Left colon (tissue), 2 donors: ENCODE data around the gene OR52M1. TPM values are rescaled to one million over a fixed set of nuclear protein-coding genes. Genes with fewer than 3 reads are reported as not detected.
"Not testable (repeated sequence)": the region's sequence is repeated elsewhere in the genome, so short reads cannot be mapped to it uniquely, and the experiment has no call there.

Source experiments
- ATAC-seq: fragments of 200-7000 bp; cut with Tn5 transposase; one replicate; pipeline ENCODE4 v1.9.1; 2020; ENCODE audit warnings: mild to moderate bottlenecking, moderate library complexity
- DNase-seq, 2 donors: peaks; one replicate each; pipeline ENCODE4 v3.0.0-alpha.2; 2020
- intact Hi-C, 2 donors: fragments of 100-400 bp; cut with DNase I in 1 of 2; cut with micrococcal nuclease in 1 of 2; formaldehyde crosslinking; loops; one replicate each; pipeline versions ENCODE4 v1.11.2 to v1.14.0; 2022; cut with DNase I, micrococcal nuclease
- long read RNA-seq: library from polyadenylated mRNA; unstranded; transcript quantifications from one replicate; pipeline ENCODE4 v2.0.0, GENCODE V29; 2021
- total RNA-seq, 2 donors: library from RNA; stranded (reverse); fragmentation: NEBNext Ultra II Directional; extraction: Animal tissue kit (Norgen Biotek cat#: 25700); gene quantifications; one replicate each; pipeline ENCODE4 v1.2.1, GENCODE V29; 2021
- donor health status: DM: no; HTN: no; CAD: no.
- donor health status: DM: yes; HTN: yes; CAD: no.

Gene OR52M1
- total RNA-seq: not detected
- long read RNA-seq: 0 reads

DNA sequence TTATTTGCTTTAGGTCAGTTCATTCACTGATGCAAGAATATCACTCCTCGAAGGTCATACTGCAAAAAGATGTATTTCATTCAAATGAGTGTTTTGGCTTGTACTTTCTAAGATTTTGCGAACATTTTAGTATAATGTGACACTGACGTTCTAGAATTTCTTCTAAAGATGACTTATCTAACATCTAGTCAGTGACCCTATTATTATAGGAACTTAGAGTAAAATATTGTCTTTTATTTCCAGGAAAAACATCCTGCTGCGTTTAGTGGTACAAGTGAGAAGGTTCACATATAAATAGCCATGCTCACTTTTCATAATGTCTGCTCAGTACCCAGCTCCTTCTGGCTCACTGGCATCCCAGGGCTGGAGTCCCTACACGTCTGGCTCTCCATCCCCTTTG is at the start of gene OR52M1:
Gene OR52M1, plus strand, starts transcription at position 301 of the 400 bp plus-strand sequence. Its CDS starts 0 bp downstream, at position 301.
- intact Hi-C loops: no loop called here
- DNase-seq (no peak), ATAC-seq (no peak)

GRCh38 chr11:4495487-4495886 is 49.5 kb upstream of the OR52M1 start:
- no peak for ATAC-seq
- no peak for DNase-seq
- intact Hi-C loops: no loop called here

DNA sequence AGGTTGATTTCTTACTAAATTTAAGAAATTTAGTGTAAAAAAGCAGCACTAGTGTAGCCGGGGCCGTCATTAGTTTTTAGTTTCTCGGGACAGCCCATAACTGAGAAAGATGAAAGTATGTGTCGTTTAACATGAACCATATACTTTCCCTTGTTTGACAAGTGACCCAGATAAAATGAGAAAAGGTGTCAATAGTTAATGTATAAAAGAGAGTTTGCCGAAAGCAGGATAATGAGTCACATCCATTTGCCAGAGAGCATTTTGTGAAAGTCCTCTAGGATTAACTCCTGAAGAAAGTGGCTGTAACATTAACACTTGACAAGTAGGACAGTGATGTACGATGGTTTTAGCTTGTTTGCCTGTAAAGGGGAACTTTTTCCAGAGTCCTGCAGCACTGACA is 49.0 kb upstream of the OR52M1 start:
- intact Hi-C loops: no loop called here
- ATAC-seq (no peak), DNase-seq (no peak)

DNA sequence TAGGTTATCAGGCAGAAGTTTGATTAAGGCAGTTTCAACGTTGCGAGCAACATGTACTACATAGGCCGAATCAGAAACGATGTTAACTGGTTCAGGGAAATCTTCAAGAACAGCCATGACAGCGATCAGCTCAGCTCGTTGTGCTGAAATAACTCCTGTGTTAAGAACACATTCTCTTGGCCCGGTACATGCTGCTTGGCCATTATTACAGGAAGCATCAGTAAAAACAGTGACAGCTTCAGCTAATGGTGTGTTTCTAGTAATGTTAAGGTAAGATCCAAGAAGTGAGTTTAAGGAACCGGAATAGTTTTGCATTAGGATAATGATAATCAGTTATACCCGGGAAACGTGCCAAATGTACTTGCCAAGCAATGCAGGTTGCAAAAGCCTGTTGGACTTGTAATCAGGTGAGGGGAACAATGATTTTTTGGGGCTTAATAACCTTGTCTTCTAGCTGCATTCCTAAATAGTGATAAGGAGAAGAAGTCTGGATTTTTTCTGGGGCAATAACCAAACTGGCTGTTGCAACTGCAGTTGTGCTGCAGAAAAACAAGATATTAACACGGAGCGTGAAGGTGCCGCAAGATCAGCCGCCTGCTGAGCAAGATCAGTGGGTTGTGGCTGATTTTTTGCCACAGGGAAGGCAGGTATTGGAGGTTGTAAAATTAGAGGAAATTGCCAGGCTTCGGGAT is 48.3 kb upstream of the OR52M1 start:
- no peak for DNase-seq
- intact Hi-C loops: no loop called here
- ATAC-seq: no peak

- DNase-seq: no peak
- intact Hi-C loops: no loop called here
- no peak for ATAC-seq
Observed at GRCh38 chr11:4508886-4509285, 36.1 kb upstream of the OR52M1 start.

DNA sequence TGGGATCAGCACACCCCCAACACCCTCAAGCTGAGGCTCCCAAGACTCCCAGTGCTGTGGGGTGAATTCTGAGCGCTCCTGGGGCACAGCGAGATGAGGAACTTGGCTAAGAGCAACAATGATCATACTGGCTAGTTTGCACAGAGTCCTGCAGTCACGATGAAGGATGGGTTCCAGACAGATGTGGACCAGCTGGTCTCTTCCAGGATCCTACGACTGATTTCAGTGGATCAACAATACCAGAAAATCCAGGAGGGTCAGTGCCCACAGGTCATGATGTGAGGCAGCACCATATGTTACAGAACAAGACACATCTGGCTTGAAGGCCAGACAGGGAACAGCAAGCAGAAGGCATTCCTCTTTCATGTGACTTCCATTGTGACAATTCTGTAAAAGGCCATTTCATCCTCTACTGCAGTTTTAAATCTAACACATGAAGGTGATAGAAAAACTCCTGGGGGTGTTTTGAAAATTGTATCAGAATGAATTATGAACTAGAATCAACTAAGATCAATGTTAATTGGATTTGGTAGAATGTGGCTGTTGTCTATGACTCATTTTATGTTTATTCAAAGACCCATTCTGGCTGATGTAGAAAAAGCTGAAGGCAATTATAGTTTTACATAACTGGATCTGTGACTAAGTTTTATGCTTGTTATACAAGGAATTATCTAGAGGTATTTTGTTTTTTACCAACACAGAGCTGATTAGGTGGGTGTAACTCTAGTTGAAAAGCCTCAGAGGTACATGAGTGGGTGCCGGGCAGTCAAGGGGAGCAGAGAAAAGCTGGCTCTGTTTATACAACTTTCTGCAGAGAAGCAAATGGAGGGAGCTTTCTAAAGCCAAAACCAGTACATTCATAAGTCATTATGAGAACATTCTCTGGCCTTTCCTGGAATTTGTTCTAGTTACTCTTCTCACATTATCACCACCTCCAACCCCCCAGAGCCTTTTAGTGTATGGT is 33.4 kb upstream of the OR52M1 start:
- ATAC-seq (no peak), DNase-seq (no peak)
- intact Hi-C loops: no loop called here

- ATAC-seq: no peak
- DNase-seq: no peak
- intact Hi-C loops: no loop called here
Observed at GRCh38 chr11:4514196-4514595, 30.8 kb upstream of the OR52M1 start.

DNA sequence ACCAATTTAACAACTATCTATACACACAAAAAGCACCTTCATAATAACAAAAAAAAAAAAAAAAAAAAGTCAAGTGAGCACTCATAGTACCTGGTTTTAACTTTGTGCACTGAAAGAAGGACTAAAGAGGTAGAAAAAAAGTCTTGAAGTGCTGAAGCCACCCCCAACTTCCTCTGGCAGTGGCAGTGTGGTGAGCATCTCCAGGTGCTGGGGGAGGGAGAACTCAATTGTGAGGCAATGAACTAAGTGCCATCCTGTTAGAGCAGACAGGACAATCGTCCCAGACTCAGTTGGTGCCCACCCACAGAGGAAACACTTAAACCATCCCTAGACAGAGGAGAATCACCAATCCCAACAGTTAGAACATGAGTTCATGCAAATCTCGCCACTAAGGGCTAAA is 22.7 kb upstream of the OR52M1 start:
- intact Hi-C loops: no loop called here
- no peak for ATAC-seq
- DNase-seq: no peak

DNA sequence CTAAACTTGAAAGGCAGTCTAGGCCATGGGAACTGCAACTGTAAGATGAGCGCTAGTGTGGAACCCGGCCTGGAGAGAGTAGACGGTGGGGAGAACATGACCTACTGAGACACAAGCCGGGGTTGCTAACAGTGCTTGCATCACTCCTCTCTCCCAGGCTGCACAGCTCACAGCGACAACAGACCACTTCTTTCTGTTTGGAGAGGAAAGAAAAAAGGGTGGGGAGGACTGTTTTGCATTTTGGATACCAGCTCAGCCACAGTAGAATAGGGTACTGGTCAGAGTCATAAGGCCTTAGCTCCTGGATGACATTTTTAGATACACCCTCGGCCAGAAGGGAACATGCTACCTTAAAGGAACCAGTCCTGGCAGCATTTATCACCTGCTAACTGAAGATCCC is 22.2 kb upstream of the OR52M1 start:
- no peak for DNase-seq
- intact Hi-C loops: no loop called here
- ATAC-seq: no peak

- ATAC-seq: no peak
- intact Hi-C loops: no loop called here
- DNase-seq: no peak
Observed at GRCh38 chr11:4523666-4524065, 21.3 kb upstream of the OR52M1 start.

- DNase-seq: no peak
- intact Hi-C loops: no loop called here
- no peak for ATAC-seq
Observed at GRCh38 chr11:4527926-4528325, 17.1 kb upstream of the OR52M1 start.

GRCh38 chr11:4531686-4532085 is 13.3 kb upstream of the OR52M1 start:
- DNase-seq, intact Hi-C loops, ATAC-seq: not testable (repeated sequence)

- intact Hi-C loops: no loop called here
- ATAC-seq (peak; percentile 63), DNase-seq (peak in 1 of 2 donors; percentile 69)
Observed at GRCh38 chr11:4539603-4540219, 5.3 kb upstream of the OR52M1 start.

GRCh38 chr11:4541071-4541470 is 3.9 kb upstream of the OR52M1 start:
- intact Hi-C loops: no loop called here
- DNase-seq (no peak), ATAC-seq (no peak)

- no peak for DNase-seq
- ATAC-seq: no peak
- intact Hi-C loops: no loop called here
Observed at GRCh38 chr11:4543561-4543960, 1.4 kb upstream of the OR52M1 start.

DNA sequence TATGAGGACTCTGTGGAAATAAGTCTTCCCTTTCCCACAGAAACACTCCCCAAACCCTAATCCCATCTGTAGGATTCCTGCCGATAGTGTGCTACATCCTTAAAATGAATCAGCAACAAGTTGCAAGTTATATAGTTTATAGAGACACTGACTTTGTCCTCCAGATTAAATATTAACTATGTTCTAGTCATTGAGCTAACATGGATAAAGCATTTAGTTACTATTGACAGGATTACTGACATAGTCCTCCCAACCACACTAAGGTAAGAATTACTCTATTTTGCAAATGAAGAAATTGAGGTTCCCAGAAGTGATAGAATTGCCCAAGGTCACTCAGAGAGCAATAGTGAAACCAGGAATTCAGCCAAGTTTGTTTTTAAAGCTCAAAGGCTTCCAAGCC is 1.9 kb downstream of the OR52M1 start:
- intact Hi-C loops: no loop called here
- ATAC-seq (peak; percentile 96), DNase-seq (no peak)

- DNase-seq (no peak), ATAC-seq (no peak)
- intact Hi-C loops: no loop called here
Observed at GRCh38 chr11:4547416-4547815, 2.4 kb downstream of the OR52M1 start.

DNA sequence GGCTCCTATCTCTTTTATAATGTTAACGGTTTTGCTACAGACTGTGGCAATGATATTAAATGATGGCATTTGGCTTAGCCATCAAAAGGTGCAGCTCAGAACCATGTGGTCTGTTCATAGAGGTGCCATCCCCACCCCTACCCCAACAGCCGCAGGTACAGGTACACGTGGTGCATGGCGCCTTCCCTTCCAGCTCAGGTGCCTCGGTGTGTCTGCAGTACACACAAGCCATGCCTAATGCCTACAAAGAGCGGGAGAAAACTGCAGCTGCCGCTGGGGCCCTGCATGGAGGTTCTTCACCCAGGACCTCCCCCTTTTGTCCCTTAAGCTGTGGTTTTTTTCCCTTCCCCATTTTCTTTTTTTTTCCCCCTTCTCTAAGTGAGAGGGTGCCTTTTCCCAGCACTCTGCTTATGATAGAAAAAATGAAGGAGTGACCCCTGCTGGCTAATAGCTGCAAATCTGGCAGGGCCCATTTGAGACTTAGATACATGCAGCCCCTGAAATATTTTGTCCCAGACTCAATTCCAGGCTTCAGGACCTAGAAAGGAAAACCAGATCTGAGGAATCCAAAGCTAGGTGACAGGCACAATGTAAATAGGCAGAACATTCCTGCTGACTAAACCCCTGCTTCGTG is 6.5 kb downstream of the OR52M1 start:
- intact Hi-C loops: no loop called here
- ATAC-seq (no peak), DNase-seq (no peak)
